Suppressor macrophage treated with lipopolysaccharide for 1 hour (primary cell): ENCODE results near the gene USP37.

Experiments
- DNase-seq, 3 donors: peaks; one replicate each; pipeline ENCODE4 v3.0.0-alpha.2; 2020 to 2022

USP37 gene

DNA sequence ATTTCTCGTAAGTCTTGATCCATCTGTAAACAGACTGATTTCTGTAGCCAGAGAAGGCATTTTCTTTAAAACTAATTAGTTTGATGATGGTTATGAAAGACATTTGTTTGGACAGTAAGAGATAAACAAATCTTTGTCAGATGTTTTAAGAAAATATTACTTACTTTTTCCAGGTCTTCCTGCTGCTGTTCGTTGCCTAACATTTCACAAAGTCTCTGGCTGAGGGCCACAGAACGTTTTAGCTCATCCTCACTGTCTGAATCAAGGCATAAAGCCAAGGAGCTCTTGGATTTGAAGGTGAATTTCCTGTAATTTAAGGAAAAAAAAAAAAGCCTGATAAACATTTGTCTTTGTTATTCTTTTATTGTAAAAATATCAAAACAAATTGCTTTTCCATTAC lies 91.5 kb downstream of the USP37 start:
- DNase-seq: no peak

DNA sequence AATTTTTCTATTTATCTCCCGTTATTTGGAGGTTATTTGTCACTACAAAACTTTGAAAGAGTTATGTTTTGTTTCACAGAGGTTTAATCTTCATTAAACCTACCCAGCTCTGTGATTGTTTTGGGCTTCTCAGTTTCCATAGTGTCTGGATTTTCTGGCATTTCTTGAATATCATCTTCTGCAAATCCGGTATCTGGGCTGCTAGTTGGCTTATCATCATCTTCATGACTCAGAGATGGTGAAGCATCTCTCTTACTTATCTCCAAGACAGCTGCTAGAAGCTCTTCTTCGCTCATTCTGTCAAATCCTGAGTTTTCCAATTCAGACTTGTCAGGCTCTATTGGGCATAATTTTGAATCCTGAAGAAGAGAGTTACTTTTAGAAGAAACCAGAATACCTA lies 93.6 kb downstream of the USP37 start:
- DNase-seq: no peak

DNA sequence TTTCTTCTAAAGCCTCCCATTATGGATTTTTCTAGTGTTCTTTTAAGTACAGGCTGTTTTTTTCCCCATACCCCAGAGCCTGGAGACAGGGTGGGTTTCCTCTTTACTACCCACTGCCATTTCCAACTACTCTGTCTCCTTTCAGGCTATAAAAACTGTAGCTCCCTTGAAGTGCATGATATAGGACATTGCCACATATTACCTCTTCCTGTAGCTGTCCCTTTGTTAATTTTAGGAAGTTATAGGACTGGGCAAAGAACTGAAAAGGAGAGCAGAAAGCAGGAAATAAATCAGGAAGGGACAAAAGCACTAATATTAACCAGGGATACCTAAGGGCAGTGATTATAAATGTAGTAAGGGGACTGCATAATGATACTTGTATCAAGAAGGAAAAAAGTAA lies 95.2 kb downstream of the USP37 start:
- peak in 2 of 3 donors; percentile 14 to 23 for DNase-seq

DNA sequence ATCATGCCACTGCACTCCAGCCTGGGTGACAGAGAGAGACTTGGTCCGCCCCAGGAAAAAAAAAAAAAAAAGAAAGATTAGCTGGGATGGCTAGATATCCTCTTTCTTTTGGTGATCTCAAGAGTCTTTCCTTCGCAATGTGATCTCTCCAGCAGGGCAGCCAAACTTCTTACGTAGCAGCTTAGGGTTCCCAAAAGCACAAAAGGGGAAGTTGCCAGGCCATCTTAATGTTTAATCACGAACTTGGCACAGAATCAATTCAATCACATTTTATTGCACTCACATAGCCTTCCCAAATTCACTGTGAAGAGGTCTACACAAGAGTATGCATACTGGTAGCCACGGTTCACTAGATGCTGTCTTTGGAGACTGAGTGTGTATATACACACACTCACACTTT lies 96.2 kb downstream of the USP37 start:
- DNase-seq: peak; percentile 78 to 84 (median 79)

DNA sequence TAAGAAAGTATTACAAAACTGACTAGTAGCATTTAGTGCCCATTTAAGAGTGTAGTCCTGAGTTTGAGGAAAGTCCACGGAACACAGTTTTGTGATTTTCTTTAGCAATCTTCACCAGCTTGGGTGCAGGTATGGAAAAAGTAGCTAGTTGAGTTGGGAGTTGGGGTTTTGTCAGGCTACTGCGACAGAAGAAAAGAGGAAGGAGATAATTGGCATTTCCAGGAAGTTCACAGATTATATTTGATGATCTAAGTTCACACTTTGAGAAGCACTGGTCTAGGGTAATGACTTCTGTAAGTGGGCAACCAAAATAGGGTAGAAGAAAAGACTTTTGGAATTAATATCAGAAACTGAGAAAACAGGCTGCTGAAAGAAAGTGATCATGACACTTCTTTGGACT lies 97.1 kb downstream of the USP37 start:
- peak in 2 of 3 donors; percentile 26 to 36 for DNase-seq

DNA sequence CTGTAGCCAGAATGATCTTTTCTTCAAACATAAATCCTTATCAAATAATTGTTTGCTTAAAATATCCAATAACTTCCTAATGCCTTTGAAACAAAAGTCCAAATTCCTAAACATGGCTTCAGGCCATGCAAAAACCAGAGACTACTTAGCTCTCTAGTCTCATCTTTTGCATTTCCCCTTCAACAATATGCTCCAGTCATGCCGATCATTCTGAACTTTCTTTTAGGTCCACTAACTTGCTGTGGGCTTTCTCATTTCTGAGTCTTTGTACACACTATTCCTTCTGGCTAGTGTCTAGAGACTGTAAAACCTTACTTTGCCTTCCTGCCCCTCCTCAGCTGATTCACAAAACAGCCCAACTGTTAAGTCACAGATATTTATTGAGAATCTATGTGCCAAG lies 97.7 kb downstream of the USP37 start:
- DNase-seq: no peak

DNA sequence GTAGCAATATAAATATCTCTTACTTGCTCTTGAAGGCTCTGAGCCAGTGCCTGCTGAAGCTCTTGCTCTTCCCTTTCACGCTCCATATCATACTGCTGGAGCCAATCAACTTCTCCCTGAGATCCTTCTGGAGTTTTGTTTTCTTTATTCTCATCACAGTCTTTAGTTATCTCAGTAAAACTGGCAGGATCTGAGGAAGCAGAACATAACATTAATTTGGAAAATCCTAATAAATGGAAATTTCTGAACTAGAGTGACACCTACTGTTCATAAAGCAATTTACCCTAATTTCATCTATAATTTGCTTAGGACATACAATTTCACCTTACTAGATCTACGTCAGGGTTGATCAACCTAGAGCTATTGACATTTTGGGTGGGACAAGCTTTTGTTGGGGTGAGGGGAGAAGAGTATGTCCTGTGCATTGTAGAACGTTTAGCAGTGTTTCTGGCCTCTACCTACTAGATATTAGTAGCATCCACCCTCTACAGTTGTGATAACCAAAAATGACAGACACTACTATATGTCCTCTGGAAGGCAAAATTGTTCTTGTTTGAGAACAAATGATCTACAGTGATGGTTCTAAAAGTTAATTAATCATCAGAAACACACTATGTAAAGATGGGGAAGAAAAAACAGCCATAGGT lies 102.0 kb downstream of the USP37 start:
- DNase-seq: peak; percentile 31 to 81 (median 74)

DNA sequence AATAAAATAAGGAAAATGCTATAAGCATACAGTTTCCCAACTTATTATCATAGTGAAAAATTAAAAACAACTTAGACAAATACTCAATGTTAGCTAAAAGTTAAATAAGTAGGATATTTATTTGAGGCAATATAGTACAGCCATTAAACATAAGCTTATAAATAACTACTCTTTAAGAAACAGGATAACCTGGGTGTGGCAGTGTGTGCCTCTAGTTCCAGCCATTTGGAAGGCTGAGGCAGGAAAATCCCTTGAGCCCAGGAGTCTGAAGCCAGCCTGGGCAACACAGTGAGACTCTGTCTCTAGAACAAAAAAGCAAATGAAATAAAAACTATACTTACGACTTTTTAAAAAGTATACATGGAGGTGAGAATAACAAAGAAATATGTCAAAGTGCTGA lies 109.6 kb downstream of the USP37 start:
- no peak for DNase-seq

DNA sequence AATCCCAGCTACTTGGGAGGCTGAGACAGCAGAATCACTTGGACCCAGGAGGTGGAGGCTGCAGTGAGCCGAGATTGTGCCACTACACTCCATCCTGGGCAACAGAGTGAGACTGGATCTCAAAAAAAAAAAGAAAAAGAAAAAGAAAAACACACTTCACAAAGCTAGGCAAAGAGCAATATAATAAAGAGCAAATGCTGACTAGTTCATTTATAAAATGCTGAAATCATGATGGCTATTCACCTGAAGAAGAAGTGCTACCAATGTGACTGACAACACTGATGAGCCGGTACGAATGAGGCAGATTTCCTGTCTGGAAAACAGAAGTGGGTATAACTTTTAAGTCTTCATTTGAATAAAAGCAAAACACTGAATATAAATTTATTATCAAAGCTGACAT lies 111.3 kb downstream of the USP37 start:
- DNase-seq: no peak

DNA sequence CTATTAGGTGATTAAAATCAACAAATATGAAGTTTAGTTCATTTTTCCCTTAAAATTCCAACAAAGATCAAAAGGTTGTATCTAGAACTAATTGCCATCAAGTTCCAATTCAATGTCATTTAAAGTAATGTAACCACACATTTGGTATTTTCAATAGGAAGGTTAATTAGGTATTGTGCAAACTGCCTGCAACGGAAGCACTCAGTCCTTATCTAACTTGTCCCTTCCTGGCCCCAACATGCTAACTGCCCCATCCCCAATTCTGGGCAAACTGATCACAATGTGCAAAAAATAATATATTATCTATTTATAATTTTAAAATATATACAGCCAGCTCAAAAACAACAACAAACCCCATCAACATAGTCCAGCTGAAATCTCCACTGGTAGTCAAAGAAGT lies 116.1 kb downstream of the USP37 start:
- DNase-seq: no peak

DNA sequence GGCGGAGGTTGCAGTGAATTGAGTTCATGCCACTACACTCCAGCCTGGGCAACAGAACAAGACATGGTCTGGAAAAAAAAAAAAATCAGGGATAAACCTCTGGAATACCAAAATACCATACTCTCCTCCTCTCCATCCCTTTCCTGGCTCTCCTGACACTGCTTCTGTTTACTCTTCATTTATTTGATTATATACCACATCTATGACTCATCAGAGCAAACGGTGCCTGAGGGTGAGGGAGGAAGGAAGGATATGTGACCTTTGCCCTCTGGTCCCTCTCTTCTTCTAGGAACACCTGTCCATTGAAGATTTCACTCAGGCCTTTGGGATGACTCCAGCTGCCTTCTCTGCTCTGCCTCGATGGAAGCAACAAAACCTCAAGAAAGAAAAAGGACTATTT lies 119.2 kb downstream of the USP37 start:
- no peak for DNase-seq

DNA sequence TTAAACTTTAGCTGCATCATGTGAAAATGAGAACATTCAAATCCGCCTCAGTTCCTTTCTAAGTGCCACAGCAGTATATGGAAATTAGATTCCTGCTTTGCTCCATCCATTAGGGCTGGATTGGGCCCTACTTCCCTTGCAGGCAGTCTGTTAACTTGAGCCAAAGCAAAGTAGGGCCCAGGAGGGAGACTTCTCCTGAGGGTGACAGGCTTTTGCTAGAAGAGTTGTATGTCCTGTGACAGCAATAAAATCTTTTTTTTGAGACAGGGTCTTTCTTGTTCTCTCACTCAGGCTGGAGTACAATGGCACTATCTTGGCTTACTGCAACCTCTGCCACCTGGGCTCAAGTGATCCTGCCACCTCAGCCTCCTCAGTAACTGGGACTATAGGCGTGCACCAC lies 121.1 kb downstream of the USP37 start:
- no peak for DNase-seq

DNA sequence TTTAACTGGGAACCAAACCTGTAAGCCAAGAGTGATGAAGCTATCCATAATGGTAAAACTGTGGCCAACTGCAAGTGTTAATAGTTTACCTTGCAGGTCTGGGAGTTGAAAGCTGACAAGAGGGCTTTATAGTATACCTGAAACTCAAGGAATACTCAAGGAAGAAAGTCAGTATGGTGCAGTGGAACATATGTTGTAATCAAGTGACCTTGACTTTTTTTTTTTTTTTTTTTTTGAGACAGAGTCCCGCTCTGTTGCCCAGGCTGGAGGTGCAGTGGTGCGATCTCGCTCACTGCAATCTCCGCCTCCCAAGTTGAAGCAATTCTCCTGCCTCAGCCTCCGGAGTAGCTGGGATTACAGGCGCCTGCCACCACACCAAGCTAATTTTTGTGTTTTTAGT lies 121.6 kb downstream of the USP37 start:
- no peak for DNase-seq

DNA sequence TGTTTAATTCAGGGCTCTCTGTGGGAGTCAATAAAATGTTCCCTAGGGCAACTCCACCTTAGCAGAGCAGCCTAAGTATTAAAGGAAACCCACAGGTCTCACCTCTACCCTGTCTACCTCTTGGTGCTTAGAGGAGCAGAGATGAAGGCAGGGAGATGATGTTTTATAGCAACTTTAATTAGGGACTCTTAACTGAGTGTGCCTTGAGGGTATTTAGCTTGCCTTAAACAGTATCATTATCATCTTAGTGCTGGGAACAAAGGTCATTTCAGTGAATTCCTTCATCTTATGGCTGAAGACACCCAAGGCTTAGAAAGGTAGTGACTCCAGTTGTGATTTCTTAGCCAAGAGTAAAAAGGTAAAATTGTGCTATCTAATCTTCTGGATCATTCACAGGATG lies 122.5 kb downstream of the USP37 start:
- DNase-seq: no peak

DNA sequence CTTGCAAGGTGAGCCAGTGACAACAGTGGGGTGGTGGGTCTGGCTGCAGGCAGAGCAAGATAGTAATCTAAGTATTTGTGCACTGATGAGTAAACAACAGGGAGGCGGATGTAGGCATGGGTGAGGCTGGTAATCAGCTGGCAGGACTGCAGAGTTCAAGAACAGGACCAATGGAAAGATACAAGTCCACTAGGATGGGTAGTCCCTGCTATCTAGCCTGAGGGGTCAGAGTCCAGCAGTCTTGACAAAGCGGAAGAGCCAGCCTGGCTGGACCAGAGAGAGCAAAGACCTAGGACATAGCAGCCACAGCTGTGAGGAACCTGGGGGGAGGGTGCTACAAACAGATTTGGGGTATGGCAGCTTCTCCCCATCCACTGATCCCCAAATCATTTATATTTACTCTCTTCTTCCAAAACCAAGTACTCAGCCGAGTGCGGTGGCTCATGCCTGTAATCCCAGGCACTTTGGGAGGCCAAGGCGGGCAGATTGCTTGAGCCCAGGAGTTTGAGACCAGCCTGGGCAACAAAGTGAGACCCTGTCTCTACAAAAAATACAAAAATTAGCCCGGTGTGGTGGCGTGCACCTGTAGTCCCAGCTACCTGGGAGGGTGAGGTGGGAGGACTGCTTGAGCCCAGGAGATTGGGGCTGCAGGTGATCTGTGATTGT lies 123.3 kb downstream of the USP37 start:
- DNase-seq: no peak

DNA sequence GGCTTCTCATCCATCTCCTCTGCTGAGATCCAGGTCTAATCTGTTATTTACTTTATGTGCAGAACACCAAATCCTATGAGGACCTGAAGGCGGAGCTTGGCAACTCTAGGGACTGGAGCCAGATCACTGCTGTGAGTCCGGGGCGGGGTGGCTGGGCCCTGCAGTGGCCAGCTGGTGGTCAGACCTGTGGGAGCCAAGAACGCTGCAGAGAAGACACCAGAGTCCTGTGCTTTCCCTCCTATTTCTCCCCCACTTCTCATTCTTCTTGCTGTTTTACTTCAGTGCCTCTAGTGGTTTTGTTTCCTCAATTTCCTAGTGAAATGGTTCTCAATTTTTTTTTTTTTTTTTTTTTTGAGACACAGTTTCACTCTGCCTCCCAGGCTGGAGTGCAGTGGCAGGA lies 129.6 kb downstream of the USP37 start:
- DNase-seq: peak; percentile 23 to 40 (median 34)

DNA sequence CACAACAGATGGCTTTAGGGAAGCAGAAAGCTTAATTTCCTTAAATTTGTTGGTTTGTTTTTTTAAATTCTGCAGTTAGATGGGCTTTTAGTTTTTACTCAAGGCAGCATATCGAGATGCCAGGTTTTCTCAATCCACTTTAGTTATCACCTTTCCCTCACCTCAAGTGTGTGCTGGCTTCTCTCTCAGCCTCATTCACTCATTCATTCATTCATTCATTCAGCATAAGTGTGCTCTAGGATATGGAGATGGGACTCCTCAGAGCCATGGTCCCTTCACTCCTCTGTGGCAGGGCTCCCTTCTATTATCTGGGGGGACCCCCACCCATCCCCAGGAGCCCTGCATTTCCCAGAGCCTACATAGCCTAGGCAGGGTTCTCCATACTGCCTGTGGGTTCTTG lies 130.2 kb downstream of the USP37 start:
- no peak for DNase-seq

DNA sequence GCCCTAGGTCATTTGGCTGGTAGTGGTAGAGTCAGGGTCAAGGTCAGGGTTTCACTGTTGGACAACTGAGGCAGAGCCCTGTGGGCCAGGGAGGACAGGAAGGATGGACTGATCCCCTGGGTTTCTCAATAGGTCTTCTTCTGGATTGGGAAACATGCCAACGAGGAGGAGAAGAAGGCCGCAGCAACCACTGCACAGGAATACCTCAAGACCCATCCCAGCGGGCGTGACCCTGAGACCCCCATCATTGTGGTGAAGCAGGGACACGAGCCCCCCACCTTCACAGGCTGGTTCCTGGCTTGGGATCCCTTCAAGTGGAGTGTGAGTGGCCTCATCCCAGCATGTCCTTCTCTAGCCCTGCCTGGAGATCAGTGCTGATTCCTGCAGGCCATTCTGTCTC lies 131.2 kb downstream of the USP37 start:
- DNase-seq: no peak

DNA sequence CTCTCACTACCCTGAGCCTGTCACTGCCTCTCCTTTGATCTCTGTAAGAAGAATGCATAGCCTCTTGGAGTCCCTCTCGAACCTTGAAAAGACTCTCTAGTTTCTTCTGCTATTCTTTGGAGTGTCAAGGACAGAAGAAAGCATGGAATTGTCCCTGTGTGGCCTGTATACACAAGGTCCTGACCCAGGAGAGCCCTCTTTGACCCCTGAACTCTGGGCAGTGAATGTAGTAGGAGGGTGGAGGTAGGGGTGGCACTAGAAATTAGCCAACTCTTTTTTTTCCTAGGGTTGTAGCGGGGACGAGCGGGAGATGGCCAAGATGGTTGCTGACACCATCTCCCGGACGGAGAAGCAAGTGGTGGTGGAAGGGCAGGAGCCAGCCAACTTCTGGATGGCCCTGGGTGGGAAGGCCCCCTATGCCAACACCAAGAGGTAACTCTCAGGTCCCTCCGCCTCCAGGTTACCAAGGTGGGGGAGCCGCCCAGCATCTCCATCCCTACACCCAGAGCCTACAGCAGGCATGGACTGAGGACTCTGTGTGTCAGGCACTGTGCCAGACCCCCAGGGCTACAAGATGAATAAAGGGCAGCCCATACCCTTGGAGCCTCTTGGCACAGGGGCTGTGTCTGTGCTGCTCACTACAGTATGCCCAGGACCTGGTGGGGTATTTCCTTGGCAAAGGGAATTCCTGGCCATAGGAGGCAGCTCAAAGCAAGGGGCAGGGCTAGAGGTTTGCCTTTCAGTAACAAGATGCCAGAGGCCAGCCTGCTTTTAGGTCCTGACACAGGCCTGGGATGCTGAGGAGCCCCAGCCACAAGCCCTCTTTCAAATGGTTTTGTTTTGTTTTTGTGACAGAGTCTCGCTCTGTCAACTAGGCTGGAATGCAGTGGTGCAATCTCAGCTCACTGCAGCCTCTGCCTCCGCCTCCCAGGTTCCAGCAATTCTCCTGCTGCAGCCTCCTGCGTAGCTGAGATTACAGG lies 132.9 kb downstream of the USP37 start:
- DNase-seq: no peak

DNA sequence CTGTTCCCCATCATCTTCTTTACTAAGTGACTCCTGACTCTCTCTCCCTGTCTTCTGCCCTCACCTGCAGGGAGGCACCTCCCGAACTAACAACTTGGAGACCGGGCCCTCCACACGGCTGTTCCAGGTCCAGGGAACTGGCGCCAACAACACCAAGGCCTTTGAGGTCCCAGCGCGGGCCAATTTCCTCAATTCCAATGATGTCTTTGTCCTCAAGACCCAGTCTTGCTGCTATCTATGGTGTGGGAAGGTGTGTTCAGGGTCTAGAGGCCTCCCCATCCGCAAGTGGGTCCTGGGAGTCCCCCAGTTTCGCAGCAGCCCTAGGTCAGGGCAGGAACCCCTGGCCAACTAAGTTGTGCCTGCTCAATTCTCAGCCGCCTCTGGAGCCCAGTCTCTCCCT lies 133.7 kb downstream of the USP37 start:
- no peak for DNase-seq

DNA sequence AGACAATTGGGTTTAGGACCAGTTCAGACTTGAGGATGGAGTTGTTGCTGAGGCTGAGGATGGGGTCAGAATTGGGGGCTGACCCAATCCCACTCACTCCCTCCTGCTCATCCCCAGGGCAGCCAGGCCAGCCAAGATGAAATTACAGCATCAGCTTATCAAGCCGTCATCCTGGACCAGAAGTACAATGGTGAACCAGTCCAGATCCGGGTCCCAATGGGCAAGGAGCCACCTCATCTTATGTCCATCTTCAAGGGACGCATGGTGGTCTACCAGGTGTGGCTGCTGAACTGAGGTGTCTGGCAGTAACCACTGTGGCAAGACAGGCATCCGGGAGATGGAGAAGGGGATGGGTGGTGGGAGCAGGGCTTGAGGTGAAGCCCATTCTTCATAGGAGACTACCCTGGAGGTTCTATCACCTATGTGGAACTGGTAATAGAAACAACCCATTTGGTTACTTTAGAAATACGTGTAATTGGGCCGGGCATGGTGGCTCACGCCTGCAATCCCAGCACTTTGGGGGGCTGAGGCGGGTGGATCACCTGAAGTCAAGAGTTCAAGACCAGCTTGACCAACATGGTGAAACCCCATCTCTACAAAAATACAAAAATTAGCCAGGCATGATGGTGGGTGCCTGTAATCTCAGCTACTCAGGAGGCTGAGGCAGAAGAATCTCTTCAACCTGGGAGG lies 135.3 kb downstream of the USP37 start:
- no peak for DNase-seq

DNA sequence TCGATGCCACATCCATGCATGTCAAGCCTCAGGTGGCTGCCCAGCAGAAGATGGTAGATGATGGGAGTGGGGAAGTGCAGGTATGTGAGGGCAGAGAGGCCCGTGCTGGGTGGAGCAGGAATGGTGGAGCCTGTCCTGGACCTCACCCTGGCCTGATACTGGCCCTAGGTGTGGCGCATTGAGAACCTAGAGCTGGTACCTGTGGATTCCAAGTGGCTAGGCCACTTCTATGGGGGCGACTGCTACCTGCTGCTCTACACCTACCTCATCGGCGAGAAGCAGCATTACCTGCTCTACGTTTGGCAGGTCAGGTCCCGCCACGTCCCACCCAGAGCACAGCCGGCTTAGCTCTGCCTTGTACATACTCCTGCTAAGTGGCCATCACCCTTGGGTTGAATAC lies 136.3 kb downstream of the USP37 start:
- DNase-seq: no peak

DNA sequence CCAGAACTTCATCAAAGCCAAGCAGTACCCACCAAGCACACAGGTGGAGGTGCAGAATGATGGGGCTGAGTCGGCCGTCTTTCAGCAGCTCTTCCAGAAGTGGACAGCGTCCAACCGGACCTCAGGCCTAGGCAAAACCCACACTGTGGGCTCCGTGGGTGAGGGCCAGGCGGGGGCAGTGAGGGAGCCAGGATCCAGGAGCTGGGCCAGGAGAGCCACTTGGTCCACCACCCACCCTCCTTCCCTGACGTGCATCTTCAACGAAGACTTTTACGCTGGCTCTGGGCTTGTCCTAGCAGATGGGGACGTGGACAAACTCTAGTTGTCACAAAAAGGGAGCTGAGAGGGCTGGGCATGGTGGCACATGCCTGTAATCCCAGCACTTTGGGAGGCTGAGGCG lies 137.4 kb downstream of the USP37 start:
- DNase-seq: no peak
